HG03064 (cell line): ENCODE data around the gene KCND2.
A peak's percentile ranks its signal among the peaks of the same experiment; 100 is the strongest.
"Not testable (repeated sequence)": the region's sequence is repeated elsewhere in the genome, so short reads cannot be mapped to it uniquely, and the experiment has no call there.

Source experiments
- ATAC-seq: cut with Tn5 transposase; IDR thresholded peaks from one replicate; pipeline ENCODE4 v1.9.1; 2021; ENCODE audit warnings: low read depth; ENCODE audit not compliant: unreplicated experiment

Gene KCND2

DNA sequence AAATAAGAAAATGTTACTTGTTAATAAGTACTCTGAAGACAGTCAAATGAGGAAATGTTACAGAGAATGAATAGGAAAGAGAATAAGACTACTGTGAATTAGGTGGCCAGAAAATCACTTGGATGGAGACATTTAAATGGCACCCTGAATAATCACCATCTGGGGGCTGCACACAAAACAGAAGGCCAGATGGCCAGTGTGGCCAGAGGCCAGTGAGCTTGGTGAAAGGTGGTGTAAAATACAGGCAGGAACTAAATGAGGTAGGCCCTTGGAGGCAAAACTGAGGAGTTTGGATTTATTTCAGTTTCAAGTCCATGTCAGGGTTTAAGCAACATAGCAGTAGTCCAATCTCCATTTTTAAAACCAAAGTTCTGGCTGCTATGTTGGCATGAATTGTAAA is 458.3 kb downstream of the KCND2 start:
- ATAC-seq: no peak

DNA sequence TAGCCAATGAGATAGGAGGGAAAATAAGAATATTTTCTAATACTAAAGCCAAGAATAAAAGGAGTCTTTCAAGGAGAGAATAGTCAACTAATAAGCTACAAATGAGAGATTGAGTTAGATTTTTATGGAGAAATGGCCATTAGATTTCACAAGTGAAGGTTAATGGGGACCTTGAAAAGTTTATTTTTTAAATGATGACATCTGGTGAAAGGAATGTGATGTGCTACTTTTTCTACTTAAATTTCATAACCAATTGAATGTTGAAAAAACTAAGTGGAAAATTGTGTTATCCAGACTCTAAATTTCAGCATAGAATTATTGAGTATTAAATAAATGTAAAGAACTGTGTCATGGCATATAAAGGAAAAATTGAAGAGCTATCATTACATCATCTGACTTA is 459.3 kb downstream of the KCND2 start:
- ATAC-seq: no peak

DNA sequence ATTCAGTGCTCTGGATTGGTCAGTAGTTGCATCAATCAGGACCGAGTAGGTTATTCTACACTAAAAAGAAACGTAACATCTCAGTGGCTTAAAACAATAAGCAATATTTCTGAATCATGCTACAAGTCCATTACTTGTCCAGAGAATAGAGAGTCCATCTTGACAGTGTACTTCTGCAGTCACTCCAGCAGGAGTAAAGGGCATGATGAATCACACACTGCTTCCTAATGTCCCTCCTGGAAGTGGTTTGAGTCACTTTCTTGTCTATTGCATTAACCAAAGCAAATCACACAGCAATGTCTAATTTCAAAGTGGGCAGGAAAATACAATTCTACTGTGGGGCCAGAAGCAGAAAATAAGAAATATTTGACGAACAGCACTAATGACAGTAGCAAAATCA is 460.2 kb downstream of the KCND2 start:
- no peak for ATAC-seq

DNA sequence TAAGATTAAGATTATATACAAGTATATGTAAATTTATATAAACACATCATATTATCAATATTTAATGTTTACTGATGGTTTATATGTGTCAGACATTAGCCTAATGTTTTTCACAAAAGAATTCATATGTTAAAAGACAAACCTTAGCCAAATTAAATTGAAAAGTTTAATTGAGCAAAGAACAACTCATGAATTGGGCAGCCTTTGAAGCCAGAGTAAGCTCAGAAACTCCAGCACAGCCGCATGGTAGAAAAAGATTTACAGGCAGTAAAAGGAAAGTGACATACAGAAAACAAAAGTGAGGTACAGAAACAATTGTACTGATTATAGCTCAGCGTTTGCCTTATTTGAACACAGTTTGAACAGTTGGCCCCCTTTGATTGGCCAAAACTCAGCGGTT is 460.9 kb downstream of the KCND2 start:
- no peak for ATAC-seq

DNA sequence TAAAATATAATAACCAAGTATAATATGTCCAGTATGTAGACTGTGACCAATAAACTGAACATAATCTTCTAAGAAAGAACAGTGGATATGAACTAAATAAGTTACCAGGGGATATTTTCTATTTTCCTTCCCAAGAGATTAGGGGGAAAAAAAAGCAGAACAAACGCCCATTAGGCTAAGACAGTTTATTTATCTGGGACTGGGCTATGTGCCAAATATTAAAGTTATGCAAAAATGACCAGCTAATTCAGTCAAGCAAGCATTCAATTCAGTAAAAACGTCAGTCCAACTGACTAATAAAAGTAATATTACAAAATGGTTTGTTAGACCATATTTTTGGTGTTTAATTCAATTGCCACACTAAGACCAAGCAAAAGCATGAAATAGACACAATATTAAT is 462.8 kb downstream of the KCND2 start:
- no peak for ATAC-seq

DNA sequence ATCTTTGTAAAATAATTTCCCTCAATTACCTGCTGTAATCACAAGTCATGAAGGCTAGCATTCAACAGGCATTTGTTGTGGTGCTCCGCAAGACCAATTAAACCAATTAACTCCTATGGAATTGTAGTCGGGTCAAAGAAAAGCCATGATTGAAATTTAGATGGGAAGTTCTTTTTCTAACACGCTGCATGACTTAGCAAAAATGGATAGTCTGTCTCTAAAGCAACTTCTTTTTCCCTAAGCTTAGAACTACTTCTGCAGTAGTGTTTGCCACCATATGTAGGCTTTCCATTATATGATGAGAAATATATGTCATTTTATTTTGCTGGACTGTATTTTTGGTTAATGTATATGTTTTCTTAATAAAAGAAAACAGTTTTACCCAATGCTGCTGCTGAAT is 465.8 kb downstream of the KCND2 start:
- no peak for ATAC-seq

DNA sequence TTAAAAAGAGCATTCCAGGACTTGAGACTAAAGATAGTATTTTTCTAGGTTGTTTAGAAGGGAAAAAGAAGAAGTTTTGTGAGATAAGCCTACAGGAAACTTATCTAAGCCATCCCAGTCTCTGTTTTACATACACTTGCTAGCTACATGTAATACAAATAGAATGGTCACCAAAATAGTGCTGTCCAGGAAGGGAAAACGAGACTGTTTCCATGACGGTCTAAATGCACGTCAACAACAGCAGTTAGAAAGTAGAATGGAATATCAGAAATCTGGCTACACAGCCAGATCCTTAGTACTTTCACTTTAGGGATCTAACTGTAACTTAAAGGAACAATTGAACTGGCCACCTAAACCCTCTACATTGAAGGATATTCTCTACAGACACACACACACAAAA is 467.4 kb downstream of the KCND2 start:
- no peak for ATAC-seq

DNA sequence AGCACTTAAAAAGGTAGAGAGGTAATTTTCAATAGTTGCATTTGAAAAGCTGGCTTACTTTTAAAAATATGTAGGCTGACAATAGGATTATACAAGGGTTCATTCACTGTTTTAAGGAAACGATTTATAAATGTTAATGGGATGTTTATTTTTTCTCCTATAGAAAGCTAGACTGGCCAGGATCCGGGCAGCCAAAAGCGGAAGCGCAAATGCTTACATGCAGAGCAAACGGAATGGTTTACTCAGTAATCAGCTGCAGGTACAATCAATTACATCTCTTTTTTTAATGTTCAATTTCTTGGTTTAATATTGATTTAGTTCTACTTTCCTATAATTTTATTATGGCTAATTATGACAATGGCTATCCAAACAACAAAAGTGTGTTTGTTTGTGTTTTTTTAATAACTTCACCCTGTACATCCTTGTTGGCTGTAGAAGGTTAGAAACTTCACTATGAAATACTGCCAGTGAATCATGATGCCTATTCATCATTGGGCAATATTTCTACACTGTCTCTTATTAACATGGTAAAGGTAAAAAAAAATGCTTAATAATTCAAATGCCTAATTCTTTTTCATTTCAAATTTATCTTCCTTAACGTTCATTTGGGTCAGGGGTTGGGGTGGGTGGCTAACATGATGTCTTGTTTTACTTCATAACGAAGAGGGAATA is 468.5 kb downstream of the KCND2 start:
- no peak for ATAC-seq

DNA sequence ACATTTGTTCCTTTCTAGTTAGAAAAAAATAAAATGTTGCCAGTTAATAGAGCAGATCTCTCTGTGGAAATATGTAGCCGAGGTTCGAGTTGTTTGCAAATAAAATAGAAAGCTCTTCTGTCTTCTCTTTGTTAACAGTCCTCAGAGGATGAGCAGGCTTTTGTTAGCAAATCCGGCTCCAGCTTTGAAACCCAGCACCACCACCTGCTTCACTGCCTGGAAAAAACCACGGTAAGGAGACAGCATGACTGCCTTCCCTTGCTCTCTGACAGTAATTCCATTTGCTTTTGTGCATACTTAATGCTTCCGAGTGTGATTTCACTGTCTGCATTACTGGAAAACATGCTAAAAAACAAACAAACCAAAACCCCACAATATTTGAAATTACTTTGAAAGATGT is 469.4 kb downstream of the KCND2 start:
- no peak for ATAC-seq

DNA sequence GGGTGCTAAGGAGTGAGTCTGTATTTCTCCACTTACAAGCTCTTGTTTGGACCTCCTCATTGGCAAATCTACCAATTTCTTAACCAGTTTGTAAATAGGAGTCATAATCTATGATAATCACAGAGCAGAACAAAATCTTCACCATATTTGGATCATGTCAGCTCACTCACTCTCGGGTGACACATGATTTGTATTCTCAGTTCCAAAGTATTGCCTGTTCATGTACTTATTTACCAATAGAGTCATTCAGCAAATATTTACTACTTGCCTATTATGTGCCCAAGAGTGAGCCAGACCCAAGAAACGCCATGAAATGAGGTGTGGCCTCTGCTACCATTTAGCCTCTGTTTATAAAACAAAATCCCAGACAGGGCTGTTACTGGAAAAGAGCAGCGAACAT is 470.2 kb downstream of the KCND2 start:
- ATAC-seq: no peak

DNA sequence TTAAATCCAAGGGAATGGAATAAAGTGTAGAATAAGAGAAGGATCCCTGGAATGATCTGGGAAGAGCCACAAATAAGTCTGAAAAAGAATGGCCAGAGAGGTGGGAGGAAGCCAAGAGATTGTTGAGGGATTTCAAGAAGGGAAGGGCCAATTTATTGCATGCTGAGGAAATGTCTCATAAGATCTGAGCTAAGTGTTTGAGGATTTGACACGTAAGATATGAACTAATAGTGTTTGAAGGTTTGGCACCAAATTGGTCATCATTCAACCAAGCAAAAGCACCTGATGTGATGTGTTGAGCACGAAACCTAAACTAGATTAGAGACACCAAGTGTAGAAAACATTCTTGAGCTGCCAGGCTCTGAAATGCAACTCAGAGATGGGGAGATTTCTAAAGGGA is 487.1 kb downstream of the KCND2 start:
- ATAC-seq: peak; percentile 70

DNA sequence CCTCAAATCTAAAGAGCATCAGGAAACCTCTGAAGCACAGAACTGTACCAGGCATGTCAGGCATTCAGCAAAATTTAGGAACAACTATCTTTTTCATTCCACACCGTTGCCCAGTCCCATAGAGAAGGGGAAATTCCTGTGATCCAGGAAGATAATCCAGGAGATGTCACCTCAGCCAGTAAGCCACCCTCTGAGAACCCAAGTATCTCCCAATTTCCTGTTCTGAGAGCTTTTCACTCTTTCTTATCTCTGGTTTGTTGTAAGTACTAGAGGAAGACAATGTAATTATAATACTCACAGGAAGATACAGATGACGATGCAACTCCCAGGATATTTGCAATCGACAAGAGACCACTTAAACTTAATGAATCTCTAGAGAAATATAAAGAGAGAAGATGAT is 487.9 kb downstream of the KCND2 start:
- ATAC-seq: no peak

DNA sequence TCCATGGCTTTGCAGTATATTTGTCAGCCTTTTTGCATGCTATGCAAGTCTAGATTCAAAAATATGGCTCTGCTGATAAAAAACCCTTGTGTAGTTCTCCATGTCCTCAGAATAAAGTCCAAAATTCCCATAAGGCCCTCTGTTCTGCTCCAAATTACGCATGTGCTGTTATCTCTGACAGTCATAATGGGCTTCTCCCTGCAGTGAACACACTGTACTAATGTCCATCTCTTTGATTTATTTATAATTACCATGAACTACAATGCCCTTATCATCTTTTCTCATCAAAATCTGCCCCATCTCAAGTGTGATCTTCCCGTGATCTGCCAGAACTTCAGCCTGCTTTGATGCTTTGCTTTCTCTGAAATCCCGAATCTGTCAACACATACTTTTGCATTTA is 497.2 kb downstream of the KCND2 start:
- no peak for ATAC-seq

DNA sequence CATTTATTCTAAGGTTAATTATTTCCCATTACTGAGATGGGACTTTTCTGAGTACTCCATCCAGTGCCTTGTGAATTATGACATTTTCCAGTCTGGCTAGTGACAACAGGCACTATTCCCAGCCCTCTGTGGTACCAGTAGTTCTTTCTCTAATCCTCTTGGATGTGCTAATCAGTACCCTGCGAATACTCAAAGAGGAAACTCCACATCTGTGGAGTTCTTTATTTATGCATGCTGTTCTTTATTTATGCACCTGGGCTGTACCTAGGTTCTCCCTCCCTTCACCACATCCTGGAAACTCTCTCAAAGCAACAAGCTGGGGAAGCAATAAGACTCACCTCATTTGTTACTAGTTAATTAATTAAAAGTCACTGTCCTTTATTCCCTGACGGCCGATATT is 501.5 kb downstream of the KCND2 start:
- ATAC-seq: no peak

DNA sequence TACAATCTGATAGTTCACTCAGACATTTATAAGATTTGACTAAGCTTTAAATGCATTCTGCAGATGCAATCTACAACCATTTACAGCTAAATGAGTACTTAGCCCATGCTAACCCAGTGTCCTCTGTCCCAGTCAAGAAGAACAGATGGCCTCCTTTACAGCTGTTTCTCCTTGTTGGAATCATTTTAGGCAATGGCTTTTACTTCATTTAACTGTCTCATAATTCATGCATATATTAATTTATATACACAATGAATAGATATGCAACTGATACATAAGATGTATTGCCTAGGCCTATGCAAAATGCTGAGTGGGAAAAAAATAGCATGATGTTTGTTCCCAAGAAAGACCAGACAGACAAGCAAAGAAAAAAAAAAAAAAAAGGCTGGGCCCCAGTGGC is 502.8 kb downstream of the KCND2 start:
- ATAC-seq: no peak

DNA sequence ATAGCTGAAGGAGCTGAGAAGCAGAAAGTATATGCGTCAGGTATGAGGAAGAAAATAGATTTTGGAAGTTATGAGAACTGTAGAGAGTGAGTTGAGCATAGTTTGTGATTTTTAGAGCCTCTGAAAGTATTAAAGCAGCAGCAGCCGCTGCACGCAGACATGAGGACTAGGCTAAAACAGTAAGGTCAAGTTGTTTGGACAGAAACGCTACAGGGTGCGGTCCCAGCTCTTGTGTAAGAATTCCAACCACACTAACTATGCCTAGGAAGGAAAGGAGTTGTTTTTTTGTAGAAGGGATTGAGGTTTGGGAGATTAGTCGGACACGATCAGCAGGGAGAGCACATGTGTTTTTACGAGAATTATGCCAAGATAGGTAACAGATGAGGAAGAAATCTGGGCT is 506.1 kb downstream of the KCND2 start:
- not testable (repeated sequence) for ATAC-seq

DNA sequence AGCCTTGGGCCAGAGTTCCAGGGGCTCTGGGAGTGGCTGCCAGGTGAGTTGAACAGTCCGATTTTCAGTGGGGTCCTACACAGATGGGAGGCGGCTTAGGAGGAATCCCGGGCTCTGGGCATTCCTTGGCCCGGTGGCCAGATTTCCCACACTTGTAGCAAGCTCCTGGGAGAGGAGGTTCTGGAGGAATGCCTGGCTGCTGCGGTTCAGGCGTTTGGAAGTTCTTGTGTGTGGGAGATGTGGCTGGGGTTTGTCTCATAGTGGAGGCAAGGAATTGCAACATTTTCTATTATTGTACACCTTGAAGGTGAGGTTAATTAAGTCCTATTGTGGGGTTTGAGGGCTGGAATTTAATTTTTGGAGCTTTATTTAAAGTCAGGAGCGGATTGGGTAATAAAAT is 507.5 kb downstream of the KCND2 start:
- ATAC-seq: not testable (repeated sequence)

DNA sequence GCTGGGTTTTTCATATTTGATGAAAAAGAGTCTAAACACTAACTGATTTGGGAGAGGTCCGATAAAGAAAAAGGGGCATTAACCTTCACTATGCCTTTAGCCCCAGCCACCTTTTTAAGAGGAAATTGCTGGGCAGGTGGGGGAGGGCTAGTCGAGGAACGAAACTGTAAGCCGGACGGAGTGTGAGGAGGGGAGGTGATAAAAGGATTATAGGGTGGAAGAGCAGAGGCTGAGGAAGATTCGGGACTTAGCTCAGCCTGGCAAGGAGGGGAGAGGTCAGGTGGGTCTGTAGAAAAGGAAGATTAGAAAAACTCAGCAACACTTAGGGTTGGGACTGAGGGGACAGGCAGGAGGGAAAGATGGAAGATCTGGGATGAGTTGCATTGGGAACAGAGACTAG is 508.0 kb downstream of the KCND2 start:
- ATAC-seq: no peak

DNA sequence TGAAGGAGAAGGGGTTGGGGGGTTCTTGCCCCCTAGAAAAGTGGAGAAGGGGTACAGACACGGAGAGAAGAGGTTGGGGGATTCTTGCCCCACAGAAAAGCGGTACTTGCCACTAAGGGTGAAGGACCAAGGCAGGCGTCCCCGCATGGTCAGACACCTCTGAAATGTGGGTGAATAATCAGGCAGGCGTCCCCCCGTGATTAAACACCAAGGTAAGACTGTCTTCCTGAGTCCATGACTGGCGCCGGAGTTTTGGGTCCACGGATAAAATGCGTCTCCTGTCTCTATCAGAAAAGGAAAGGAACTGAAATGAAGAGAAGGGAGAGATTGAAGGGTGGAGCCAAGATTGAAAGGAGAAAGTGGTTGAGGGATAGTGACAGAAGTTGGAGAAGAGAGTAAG is 508.9 kb downstream of the KCND2 start:
- ATAC-seq: not testable (repeated sequence)

DNA sequence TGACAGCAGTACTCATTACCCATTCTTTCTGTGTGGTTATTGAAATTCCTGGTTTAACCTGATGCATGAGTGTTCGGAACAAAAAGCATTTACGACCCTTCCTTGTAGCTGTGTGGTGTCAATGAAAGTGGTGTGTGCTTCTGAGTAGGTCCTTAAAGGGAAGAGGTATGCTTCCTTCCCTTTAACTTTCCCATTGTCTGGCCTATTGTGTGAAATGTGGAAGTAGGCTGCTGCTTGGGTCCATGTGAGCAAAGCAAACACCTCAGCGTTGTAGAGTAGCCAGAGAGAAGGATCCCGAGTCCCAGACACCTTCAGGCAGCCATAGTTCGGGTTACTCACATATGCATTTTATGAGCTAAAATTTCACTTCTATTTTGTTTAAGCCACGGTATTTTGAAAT is 510.3 kb downstream of the KCND2 start:
- no peak for ATAC-seq

DNA sequence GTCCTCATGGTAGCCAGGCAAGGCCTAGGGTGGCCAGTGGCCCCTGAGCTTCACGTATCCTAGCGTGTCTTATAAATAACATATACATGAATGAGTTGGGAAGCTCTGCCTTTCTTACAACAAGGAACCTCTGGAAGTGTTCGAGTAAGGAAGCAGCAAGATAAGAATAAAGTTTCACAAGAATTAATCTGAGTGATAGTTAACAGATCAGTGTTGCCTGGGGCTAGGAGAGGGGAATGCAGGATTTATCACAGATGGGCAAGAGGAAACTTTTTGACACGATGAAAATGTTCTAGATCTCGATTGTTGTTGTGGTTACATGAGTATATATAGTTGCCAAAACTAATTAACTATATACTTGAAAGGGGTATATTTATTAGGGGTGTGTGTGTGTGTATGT is 510.7 kb downstream of the KCND2 start:
- no peak for ATAC-seq

DNA sequence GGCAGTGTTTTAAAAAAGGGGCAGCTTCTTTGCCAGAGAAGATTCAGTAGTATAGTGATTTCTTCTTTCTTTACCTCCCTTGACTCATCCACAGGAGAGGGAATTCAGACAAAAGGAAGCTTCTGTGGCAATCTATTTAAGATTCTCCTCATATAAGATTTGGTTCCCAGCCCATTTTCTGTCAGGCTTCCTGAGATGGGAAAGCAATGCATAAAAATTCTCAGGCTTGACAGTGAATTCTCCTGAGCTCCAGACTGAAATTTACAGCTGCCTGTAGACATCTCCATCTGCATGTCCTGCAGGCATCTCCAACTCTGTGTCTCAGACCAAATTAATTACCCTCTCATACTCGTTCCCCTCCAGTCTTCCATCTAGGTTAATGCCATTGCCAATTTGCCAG is 512.1 kb downstream of the KCND2 start:
- no peak for ATAC-seq
